Measurements from ENCODE around the gene OTP. TPM values are rescaled to one million over a fixed set of nuclear protein-coding genes. Genes with fewer than 3 reads are reported as not detected.
A peak's percentile ranks its signal among the peaks of the same experiment; 100 is the strongest.

Gene OTP
- polyA plus RNA-seq, 2 of the 4 experiments (the other 2 are of a cell fraction), result 0.01 to 0.03 TPM

GRCh38 chr5:77640589-77641396 is 2.3 kb upstream of the OTP start:
- no peak for FAIRE-seq
- Histone ChIP-seq H3K4me3 (no peak overlapping the region), H3K4me1 (0 out of 3 replicates have a peak, but pooled peaks cover 2% of the 10 kb centered on the region), H3K9me3 (no peaks in the 10 kb centered on the region), H3K4me2 (no peak overlapping the region), H3K27ac (no peak overlapping the region)
- no peak for ATAC-seq
- TF ChIP-seq POLR2AphosphoS2 (conservative IDR thresholded peaks at IDR 0.05; ENCODE audit: low read length) (no peak), EP300 (IDR thresholded peaks at IDR 0.05) (no peak), SREBF2 (IDR thresholded peaks at IDR 0.05) (no peak), HOXB13 (CRISPR knock-in tag; IDR thresholded peaks at IDR 0.05; ENCODE audit: low read depth) (no peak)
- TF ChIP-seq, protein P1, sequence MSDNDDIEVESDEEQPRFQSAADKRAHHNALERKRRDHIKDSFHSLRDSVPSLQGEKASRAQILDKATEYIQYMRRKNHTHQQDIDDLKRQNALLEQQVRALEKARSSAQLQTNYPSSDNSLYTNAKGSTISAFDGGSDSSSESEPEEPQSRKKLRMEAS (IDR thresholded peaks at IDR 0.05), result no peak
- 76% methylated on average over 45 of the region's 45 CpGs for WGBS (ENCODE audit: missing lambda C conversion rate)
- DNase-seq (ENCODE audit: low read depth in 1 of 2, low spot score in 1 of 2), result no peak
- CTCF ChIA-PET, result interaction anchor here (1.1 kb wide), 1 partner anchor 10 kb away, joined by 4 read pairs; no protein-coding TSS in a partner anchor
- POLR2A ChIA-PET, result no interaction called here

GRCh38 chr5:77638763-77639671 is 504 bp upstream of the OTP start:
- CTCF ChIA-PET, result interaction anchor here (0.9 to 1.7 kb wide), 3 partner anchors 9 to 229 kb away, joined by 3 to 6 read pairs (median 4); no protein-coding TSS in a partner anchor
- no peak overlapping the region for H3K4me3 ChIP-seq
- WGBS (ENCODE audit: missing lambda C conversion rate), result 88% methylated on average over 55 of the region's 61 CpGs

More at GRCh38 chr5:77638763-77639671, 504 bp upstream of the OTP start:
- H3K4me2 ChIP-seq, result no peak overlapping the region
- ATAC-seq, result peak in 1 of 2 experiments; percentile 50; a peak in 3 of 6 replicates
- TF ChIP-seq NPAS2 (CRISPR knock-in tag; IDR thresholded peaks at IDR 0.05; ENCODE audit: borderline replicate concordance) (no peak), REST (IDR thresholded peaks at IDR 0.05) (no peak), ZSCAN20 (CRISPR knock-in tag; IDR thresholded peaks at IDR 0.05) (no peak), JUNB (IDR thresholded peaks at IDR 0.05) (no peak), NFE2L2 (conservative IDR thresholded peaks at IDR 0.05; ENCODE audit: low read length) (no peak), MAZ (IDR thresholded peaks at IDR 0.05; ENCODE audit: borderline replicate concordance, low read depth, low read length) (no peak), EHF (CRISPR knock-in tag; IDR thresholded peaks at IDR 0.05) (no peak), SMC3 (IDR thresholded peaks at IDR 0.05) (no peak), SREBF2 (IDR thresholded peaks at IDR 0.05) (no peak), ZNF302 (CRISPR knock-in tag; IDR thresholded peaks at IDR 0.05) (no peak), RNF2 (IDR thresholded peaks at IDR 0.05; ENCODE audit: borderline replicate concordance, low read depth) (no peak), CTCF (IDR thresholded peaks at IDR 0.05) (no peak), EHMT2 (IDR thresholded peaks at IDR 0.05; ENCODE audit: low read depth) (no peak), GATA3 (IDR thresholded peaks at IDR 0.05; ENCODE audit: borderline replicate concordance) (no peak), EP300 (IDR thresholded peaks at IDR 0.05) (no peak), HDAC2 (IDR thresholded peaks at IDR 0.05) (no peak), HOXB5 (CRISPR knock-in tag; IDR thresholded peaks at IDR 0.05) (no peak), RAD21 (conservative IDR thresholded peaks at IDR 0.05 in 1 of 2, IDR thresholded peaks at IDR 0.05 in 1 of 2) (no peak)
- TF ChIP-seq, protein P2, sequence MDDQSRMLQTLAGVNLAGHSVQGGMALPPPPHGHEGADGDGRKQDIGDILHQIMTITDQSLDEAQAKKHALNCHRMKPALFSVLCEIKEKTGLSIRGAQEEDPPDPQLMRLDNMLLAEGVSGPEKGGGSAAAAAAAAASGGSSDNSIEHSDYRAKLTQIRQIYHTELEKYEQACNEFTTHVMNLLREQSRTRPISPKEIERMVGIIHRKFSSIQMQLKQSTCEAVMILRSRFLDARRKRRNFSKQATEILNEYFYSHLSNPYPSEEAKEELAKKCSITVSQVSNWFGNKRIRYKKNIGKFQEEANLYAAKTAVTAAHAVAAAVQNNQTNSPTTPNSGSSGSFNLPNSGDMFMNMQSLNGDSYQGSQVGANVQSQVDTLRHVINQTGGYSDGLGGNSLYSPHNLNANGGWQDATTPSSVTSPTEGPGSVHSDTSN (IDR thresholded peaks at IDR 0.05), result no peak
- TF ChIP-seq, protein P3, sequence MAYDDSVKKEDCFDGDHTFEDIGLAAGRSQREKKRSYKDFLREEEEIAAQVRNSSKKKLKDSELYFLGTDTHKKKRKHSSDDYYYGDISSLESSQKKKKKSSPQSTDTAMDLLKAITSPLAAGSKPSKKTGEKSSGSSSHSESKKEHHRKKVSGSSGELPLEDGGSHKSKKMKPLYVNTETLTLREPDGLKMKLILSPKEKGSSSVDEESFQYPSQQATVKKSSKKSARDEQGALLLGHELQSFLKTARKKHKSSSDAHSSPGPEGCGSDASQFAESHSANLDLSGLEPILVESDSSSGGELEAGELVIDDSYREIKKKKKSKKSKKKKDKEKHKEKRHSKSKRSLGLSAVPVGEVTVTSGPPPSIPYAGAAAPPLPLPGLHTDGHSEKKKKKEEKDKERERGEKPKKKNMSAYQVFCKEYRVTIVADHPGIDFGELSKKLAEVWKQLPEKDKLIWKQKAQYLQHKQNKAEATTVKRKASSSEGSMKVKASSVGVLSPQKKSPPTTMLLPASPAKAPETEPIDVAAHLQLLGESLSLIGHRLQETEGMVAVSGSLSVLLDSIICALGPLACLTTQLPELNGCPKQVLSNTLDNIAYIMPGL (CRISPR knock-in tag; IDR thresholded peaks at IDR 0.05; ENCODE audit: borderline replicate concordance), result no peak
- no peaks in the 10 kb centered on the region for H3K9me3 ChIP-seq
- POLR2A ChIA-PET, result interaction anchor here (1.4 kb wide), 1 partner anchor 9 kb away, joined by 5 read pairs; no protein-coding TSS in a partner anchor
- no peak overlapping the region for H3K27ac ChIP-seq
- H3K4me1 ChIP-seq, result 0 out of 3 replicates have a peak, but pooled peaks cover 2% of the 10 kb centered on the region
- DNase-seq (ENCODE audit: low read depth in 1 of 2, low spot score in 1 of 2), result peak in 1 of 2 experiments; percentile 5
- no peak for FAIRE-seq

All from A549 (cell line).